GM10248 (cell line): ENCODE measurements around the gene NR5A1.

Experiments
- CTCF ChIA-PET: fragments of 300-600 bp; sonication (Branson Sonifier 250); formaldehyde crosslinking; extraction: SDS; loops from one replicate; lab custom pipeline; 2021; ENCODE audit warnings: antibody characterized with exemption; lab: Yijun Ruan, JAX
- POLR2A ChIA-PET: fragments of 350-650 bp; sonication (Branson Sonifier 250); formaldehyde crosslinking; extraction: SDS; loops from one replicate; lab custom pipeline; 2020; ENCODE audit warnings: antibody characterized with exemption; lab: Yijun Ruan, JAX
- DNase-seq: peaks from one replicate; pipeline ENCODE4 v3.0.0; 2012; ENCODE audit errors: extremely low spot score
- CTCF ChIP-seq: IDR thresholded peaks from 2 replicates; pipeline ENCODE4 v1.5.1; 2012; ENCODE audit warnings: mild to moderate bottlenecking, low read depth; ENCODE audit errors: extremely low read depth, missing control alignments, control extremely low read depth

The NR5A1 gene

GRCh38 chr9:124520206-124520596, 13.0 kb upstream of the NR5A1 start:
- POLR2A ChIA-PET, result no interaction called here

GRCh38 chr9:124518116-124518515, 10.9 kb upstream of the NR5A1 start:
- no peak for DNase-seq
- ChIA-PET POLR2A (no interaction called here), CTCF (interaction anchor here (0.8 to 1.6 kb wide), 2 partner anchors 14 to 18 kb away, joined by 3 read pairs; no protein-coding TSS in a partner anchor)
- no peak for TF ChIP-seq CTCF

More at GRCh38 chr9:124520206-124520596, 13.0 kb upstream of the NR5A1 start:
- DNase-seq, result no peak
- CTCF ChIA-PET, result interaction anchor here (1.2 kb wide), 2 partner anchors 16 to 18 kb away, joined by 4 to 8 read pairs; no protein-coding TSS in a partner anchor
- no peak for TF ChIP-seq CTCF

GRCh38 chr9:124517600-124517999, 10.4 kb upstream of the NR5A1 start:
- no peak for TF ChIP-seq CTCF
- ChIA-PET POLR2A (no interaction called here), CTCF (interaction anchor here (1.6 kb wide), 1 partner anchor 18 kb away, joined by 3 read pairs; no protein-coding TSS in a partner anchor)
- DNase-seq, result no peak

GRCh38 chr9:124514874-124515273, 7.7 kb upstream of the NR5A1 start:
- CTCF ChIA-PET, result interaction anchor here (1.0 to 2.2 kb wide), 3 partner anchors 9 to 197 kb away, joined by 3 to 11 read pairs (median 3); no protein-coding TSS in a partner anchor

GRCh38 chr9:124514125-124514524, 6.9 kb upstream of the NR5A1 start:
- CTCF ChIA-PET, result interaction anchor here (1.9 to 2.2 kb wide), 2 partner anchors 14 to 23 kb away, joined by 5 to 11 read pairs; no protein-coding TSS in a partner anchor
- DNase-seq, result no peak
- POLR2A ChIA-PET, result no interaction called here
- no peak for TF ChIP-seq CTCF

More at GRCh38 chr9:124514874-124515273, 7.7 kb upstream of the NR5A1 start:
- DNase-seq, result no peak
- POLR2A ChIA-PET, result no interaction called here
- TF ChIP-seq CTCF, result no peak

GRCh38 chr9:124513376-124513994, 6.3 kb upstream of the NR5A1 start:
- POLR2A ChIA-PET, result no interaction called here
- TF ChIP-seq CTCF, result no peak
- DNase-seq, result no peak
- CTCF ChIA-PET, result interaction anchor here (1.4 to 2.2 kb wide), 3 partner anchors 12 to 24 kb away, joined by 3 to 11 read pairs (median 5); no protein-coding TSS in a partner anchor
